ENCODE measurements around the gene FMNL2. TPM values are rescaled to one million over a fixed set of nuclear protein-coding genes. Genes with fewer than 3 reads are reported as not detected.

The FMNL2 gene
- polyA plus RNA-seq, 1 donor: 134 TPM

DNA sequence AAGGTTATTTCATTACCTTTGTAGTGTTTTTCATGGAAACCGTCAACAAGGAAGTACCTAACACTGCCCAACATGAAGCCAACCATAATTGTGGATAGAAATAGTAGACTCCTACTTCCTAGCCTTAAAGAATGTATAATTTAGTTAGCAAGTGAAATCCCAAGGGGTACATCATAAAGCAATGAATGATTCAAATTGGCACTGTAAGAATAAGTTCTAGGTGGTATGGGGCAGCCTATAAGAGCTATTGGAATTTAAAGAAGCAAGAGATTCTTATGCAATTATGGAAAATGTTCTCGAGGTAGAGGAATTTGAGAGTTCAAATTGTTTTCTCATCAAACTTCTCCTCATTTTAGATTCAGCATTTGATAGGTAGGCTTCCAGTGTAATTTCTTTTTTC is 157.9 kb downstream of the FMNL2 start:
- DNase-seq: no peak

DNA sequence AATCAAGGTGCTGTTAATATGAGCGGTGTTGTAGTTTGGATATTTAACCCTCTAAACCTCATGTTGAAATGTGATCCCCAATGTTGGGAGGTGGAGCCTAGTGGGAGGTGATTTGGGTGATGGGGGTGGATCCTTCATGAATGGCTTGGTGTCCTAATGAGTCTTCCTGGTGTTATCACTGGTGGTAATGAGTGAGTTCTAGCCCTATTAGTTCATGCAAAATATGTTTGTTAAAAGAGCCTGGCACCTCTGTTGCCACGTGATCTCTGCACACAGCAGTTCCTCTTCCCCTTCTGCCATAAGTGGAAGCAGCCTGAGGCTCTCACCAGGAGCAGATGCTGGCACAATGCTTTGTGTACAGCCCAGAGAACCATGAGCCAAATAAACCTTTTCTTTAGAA is 158.4 kb downstream of the FMNL2 start:
- no peak for DNase-seq

DNA sequence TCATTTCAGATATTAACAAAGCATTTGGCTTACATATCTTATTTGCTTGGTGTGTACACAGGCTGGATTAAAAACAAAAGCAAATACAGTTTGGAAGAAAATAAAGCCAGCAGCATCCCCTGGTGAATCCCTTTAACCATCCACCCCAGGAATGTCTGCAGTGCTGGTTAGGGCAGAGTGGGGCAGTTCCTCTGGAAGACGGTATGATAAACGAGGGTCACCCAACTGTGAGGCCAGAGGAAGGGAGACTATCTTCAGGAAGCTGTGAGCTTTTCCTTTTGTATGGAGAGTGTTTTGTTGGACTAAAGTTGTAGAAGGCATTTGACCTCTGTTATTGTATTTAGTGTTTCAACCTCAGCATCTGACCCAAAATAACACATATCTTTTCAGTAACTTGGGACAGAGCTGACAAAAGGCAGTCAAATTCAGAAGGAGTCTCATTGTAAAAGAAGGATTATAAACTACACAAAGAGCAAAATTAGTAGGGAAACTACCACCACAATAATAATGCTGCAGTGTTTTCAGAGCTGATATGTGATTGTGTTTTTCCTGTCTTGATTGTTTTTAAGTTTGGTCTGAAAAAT is 159.1 kb downstream of the FMNL2 start:
- no peak for DNase-seq

DNA sequence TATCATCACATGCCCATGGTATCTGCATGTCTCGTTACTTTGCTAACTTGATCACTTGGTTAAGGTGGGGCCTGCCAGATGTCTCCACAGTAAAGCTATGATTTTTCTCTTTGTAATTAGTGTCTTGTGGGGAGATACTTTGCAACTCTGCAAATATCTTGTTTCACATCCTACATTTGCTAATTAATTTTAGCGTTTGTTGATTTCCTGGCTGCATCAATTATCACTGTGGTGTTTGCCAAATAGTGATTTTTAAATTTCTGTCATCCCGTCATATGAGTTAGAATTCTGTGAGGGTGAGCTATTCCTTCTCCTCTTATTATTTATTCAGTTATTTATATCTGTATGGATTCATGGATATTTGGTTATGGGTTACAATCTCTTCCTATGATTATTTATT is 161.4 kb downstream of the FMNL2 start:
- DNase-seq: no peak

DNA sequence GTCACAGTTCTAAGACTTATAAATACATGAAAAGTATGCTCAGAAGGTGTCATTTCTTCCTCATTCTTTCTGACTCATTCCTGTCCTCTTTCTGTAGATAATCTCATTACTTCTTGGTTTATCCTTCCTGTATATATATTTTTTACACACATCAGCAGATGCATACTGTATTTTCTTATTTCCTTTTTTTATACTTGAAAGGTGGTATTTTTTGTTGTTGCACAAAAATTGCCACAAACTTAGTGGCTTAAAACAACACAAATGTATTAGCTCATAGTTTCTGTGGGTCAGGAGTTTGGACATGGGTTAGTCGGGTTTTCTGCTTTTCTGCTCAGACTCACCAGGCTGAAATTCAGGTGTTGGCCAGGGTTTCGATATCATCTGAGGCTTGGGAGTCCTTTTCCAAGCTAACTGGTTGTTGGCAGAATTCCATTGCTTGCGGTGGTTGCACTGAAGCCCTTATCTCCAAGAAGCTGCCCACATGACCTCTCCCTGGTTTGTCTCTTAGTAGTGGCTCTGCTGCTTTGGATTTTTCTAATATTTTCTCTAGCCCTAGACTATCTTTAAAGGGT is 162.6 kb downstream of the FMNL2 start:
- DNase-seq: no peak

DNA sequence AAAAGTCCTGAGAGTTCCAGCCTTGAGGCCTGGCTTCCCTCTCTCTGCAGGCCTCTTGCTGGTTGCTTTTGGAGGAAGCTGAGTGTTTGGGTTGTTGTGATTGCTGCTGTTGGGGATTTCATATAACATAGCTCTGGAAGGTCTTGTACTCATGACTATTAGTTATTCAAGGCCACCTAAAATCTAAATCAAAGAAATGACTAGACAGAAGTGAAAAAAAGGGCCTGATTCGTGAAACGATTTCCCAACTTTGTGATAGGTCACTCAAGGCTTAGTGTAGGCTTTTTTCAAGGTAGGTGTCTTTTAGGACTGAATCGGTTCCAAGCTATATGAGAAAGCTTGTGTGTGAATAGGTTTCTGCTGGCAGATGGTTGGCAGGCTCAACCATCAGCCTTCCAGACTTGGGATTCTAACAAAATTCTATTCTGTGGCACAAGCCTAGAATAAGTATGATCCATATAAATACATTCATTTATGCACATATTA is 164.4 kb downstream of the FMNL2 start:
- no peak for DNase-seq

DNA sequence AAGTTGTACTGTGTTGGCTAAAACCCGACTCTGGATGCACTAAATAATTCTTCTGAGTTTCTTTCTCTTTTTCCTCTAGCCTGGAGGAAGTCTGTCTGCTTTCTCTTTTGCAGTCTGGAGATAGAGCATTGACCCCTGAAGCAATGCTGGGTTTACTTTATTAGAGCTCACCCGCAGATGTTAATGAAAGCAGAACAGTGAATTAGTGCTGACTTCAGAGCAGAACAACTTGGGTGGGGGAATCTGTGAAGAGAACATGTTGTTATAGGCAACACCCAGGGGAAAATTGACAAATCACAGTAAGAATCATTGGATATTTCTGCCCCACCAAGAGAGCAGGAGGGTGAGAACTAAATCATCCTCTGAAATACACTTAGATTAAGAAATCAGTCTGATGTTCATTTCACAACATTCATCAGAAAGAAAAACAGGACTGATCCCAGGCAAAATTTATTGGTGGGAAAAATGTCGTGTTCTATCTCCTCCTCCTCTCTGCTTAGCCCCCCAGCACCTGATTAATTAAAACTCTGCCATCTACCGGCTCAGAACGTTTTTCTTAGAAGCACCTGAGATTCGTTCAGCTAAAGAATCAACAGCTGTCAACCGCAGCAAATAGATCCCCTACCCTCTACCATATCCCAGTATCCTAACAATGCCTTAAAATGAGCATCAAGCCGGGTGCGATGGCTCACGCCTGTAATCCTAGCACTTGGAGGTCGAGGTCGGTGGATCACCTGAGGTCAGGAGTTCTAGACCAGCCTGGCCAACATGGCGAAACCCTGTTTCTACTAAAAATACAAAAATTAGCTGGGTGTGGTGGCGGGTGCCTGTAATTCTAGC is 165.1 kb downstream of the FMNL2 start:
- DNase-seq: no peak

DNA sequence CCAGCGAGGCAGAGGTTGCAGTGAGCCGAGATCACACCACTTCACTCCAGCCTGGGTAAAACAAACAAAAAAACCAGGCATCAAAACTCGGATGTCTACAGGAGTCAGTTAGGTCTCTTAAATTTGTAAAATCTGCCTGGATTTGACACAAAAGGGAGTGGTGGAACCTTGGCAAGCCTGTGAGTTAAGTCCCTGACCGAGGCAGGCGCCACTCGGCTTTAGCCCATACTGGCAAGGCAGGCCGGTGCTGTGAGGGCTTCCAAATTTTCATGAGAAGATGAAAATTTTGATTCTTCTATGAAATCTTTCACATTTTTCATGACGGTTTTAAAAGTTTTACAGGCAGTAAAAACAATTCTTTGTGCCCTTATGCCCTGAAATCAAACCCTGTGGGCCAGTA is 165.8 kb downstream of the FMNL2 start:
- DNase-seq: no peak

DNA sequence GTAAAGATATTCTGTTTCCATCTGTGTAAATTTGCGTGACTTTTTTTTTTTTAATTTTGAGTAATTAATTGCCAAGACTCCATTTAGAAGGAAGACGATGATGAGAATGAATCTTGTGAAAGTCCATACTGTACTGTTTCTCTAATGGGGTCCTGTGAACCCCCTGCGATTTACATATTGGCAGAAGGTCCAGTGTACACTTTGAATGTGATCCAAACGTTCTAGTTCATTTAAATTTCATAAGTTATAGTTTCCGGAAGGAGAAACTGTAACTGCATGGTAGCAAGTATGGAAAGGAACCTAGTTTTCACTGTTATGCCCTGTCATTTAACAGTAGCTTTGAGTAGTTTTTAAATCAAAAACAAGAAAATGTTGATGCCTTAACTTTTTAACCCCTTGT is 166.7 kb downstream of the FMNL2 start:
- DNase-seq: no peak

DNA sequence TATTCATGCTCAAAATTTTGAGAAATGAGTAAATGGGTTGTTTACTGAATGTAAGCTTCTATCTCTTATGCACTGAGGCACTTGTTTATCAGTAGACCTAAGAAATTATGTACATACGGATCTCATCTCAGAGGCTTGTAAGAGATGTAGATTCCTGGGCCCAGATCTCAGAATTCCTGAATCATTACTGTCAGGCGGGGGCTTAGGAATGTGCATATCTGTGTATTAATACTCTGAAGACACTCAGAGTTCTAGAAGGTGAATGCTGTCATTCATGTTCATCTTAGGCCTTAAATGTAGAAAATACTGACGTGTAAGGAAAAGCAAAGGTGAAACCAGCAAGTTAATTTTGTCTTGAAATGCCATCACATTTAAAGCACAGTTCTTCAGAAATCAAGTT is 169.6 kb downstream of the FMNL2 start:
- DNase-seq: no peak

DNA sequence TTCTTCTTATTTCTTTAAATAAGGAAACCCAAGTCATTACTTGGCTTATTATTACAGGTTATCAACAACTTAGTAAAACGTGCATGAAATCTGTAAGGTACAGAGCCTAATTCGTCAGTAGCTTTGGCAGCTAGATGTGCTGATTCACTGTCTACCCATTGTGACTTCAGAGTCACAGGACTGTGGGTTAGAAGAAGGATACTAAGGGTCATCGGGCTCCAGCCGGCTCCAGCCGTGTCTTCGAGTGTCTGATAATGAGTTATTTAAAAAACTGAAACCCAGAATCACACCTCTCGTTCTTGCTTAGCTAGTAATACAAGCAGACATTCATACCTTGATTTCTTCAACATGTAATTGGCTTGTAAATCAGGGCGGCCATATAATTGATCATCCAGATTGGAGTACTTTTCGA is 170.5 kb downstream of the FMNL2 start:
- no peak for DNase-seq

DNA sequence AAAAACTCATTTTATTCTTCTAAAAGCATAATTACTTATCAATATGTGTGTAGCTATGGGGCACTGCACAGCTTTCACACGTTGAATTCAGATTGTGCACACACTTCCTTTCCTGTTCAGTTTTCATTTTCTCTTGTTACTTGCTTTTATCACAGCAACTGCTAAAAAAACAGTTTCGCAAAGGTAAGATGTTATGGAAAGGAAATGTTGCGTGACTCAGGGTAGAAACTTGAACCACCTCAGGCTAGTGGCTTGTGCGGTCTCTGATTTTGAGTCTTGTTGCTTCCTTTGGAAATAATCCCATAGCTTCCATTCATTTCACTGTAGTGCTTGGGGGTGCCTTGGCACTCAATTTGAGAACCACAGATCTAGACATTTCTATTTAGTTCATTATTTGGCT is 171.9 kb downstream of the FMNL2 start:
- DNase-seq: no peak

DNA sequence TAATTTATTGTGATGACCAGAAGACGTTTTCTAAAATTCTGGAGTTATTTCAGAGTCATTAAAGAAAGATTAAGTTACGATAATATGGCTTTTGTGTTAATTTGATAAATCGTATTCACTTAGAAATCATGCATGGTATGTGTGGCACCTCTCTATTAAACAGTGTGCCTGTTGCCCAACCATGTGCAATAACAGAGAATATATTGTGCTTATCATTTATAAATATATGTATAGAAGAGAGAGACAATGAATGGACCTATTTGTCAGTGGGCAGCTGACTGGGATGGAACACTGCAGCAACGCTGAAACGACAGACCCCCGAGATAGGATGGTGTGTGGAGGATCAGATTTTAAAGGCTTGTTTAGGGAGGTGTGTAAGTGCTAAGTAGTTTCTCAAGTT is 172.9 kb downstream of the FMNL2 start:
- no peak for DNase-seq

DNA sequence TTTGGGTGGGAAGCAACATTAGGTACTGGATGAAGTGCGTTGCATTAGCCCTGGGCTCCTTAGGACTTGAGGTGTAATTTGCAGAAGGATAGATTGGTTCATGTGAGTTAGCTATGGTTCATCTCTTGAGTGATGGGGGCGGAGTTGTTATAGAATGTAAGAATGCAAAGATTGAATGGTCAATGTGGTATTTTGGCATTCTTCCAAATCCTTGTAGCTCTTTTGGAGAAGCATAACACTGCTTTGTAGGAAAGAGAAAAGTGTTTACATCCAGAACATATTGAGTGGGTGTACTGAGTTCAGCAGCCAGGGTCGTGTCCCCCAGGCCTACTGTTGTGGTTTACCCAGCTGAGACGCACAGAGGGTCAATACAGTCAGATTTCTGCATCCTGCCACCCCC is 173.5 kb downstream of the FMNL2 start:
- no peak for DNase-seq

DNA sequence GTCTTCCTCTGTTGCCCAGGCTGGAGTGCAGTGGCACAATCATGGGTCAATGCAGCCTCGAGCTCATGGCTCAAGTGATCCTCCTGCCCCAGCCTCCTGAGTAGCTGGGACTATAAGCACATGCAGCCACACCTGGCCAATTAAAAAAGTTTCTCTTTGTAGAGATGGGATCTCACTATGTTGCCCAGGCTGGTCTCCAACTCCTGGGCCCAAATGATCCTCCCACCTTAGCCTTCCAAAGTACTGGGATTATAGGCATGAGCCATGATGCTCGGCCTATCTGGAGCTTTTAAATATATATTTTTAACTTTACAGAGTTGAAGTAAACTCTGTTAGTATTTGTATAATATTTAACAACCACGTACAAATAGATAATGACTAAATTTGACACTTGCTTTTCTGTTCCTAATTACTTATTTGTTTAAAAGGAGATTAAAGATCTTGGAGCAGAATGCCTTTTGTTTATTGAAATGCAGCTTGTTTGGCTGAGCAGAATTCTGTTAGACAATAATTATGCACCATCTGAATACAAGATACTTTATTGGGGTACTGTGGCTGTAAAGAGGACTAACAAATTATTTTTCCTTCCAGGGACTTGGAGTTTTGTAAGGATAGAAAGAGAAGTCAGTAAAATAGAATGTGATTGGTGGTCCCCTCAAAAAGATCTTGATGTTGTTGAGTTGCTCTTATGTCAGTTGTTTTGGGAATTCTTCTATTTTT is 175.0 kb downstream of the FMNL2 start:
- DNase-seq: no peak

DNA sequence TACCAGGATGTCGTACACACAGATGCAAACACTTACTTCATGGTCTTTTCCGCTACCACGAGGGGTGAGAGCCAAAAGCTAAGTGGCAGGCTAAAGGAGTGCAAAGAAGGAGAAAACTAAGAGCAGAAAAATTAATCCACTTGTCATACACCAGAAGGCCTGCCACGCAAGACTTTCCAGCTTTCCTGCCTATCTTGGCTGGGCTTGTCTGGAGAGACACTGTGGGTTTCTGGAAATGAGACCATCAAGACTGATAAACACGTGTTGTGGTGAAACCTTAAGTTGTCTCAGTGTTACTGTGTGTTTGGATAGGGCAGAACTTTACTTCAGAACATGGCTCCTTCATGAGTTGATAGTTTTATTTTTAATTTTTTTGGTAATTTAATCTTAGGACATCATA is 175.6 kb downstream of the FMNL2 start:
- no peak for DNase-seq

DNA sequence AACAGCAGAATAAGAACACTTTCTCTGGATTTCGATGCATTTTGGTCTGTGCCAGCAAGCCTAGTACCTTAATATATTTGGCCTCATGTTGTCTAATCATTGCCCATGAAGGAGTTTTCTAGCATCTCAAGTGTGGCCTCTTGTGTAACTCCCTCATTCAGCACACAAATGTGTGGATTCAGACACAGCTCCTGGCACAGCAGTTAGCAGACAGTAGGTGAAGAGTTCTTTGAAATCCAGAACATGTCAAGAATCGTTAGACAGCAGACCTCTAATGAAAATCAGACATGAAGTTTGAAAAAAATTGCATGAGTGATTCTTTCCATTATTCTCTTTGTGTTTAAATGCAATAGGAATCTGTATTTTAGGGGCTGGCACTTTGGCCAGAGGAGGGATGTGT is 177.0 kb downstream of the FMNL2 start:
- no peak for DNase-seq

DNA sequence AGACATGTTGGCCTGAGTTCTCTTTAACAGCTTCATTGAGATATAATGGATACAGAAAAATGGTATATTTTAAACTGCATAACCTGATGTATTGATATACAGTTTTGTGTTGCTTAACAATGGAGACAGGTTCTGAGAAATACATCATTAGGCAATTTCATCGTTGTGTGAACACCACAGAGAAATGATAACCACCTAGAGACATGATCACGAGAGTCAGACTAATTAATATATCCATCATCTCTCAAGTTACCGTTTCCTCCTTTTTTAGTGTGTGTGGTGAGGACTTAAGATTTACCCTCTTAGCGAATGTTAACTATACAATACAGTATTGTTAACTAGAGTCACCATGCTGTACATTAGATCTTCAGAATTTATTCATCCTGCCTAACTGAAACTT is 178.1 kb downstream of the FMNL2 start:
- DNase-seq: no peak

DNA sequence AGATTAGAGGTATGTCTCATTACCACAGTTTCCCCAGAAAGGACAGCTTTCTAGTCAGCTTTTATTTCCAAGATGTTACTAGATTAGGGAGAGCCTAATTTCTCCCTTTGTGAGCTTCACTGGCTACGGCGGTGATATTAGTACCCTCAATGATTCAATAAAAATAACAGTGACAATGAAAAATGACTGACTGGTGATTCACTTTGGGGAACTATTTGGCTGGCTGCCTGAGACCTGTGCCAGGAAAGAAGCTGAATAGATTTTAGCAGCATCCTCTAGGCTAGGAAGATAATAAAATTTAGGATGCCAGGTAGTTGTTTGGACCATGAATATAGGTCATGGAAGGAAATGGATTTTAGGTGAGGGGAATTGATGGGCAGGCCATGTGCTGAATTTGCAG is 178.7 kb downstream of the FMNL2 start:
- no peak for DNase-seq

DNA sequence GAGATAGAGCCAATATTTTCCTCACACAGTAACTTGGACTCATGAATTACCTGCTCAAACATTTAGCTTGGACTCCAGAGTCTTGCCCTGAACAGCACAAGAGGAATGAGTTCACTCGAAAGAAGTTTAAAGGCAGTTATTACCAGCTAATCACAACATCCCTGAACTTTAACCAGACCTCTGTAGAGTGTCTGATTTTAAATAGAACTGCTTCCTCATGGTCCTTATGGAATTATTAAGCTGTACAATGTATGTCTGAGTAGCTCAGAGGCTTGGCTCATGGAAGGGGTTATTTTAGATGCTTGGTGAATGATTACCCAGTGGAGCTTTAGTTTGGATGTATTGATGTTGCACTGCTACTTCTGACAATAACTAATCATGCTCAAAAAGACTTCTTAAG is 183.1 kb downstream of the FMNL2 start:
- no peak for DNase-seq

DNA sequence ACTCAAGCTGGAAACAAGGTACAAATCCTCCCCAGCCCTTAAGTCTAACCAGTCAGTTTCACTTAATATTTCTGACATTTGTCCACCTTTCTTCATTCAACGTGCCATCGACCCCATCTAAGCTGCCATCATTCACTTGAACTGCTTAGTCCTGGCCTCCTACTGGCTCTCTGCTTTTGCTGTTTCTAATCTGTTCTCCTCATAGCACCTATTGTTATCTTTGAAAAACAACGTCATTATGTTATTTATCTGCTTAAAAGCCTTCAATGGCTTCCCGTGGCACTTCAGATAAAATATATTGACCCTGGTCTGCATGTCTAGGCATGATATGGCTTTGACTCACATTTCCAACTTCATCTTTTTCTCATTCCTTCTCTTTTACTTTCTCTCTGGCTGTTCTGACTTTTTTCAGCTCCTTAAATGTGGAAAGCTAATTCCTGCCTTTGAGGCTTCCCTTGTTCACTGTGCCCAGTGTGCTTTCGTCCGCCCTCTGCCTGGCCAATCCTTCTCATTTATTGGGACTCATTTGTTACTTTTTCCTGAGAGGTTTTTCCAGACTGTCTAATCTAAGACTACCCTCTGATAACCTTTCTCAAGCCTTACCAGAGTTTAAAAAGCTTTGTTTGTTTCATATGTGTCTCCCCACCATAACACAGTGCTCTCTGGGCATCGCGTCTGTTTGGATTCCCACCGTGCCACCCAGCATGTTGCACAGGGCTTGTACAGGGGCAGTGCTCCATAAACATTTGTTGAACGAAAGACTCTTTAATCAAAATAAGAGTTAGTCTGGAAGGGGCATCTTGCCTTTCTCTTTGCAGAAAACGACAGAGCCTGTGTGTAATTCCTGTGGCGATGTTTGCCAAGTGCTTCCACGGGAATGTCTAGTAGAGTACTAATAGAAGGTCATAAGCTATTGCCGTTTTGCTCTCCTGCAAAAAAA is 183.9 kb downstream of the FMNL2 start:
- no peak for DNase-seq

DNA sequence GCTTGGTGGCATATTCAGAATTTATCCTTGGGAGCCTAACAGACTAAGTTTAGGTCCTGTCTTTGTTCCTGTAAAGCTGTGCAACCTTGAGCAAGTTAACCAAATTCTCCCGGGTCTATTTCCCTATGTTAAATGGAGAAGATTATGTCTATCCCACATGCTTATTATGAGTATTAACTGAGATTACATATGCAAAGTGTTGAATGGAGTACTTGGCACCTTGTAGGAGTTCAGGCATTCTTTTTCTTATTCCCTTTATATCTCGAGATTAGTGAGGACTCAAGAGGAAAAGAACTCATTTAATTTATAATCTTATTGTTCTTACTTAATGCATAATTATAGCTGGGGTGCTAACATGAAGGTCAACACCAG is 184.6 kb downstream of the FMNL2 start:
- no peak for DNase-seq
